IPS-18c (cell line): Measurements from ENCODE around the gene PCDHB7.
"Not testable (repeated sequence)": the region's sequence is repeated elsewhere in the genome, so short reads cannot be mapped to it uniquely, and the experiment has no call there.

Source experiments
- H3K4me3 ChIP-seq: 2 replicates; pipeline ENCODE4 v1.7.0; 2013; ENCODE audit warnings: low read depth, mild to moderate bottlenecking, low read length, moderate library complexity; ENCODE audit not compliant: insufficient read depth
- H3K9me3 ChIP-seq: one replicate; pipeline ENCODE4 v1.6.1; 2013; ENCODE audit warnings: mild to moderate bottlenecking, low read length, moderate library complexity; ENCODE audit not compliant: control insufficient read depth, insufficient read depth

PCDHB7 gene

DNA sequence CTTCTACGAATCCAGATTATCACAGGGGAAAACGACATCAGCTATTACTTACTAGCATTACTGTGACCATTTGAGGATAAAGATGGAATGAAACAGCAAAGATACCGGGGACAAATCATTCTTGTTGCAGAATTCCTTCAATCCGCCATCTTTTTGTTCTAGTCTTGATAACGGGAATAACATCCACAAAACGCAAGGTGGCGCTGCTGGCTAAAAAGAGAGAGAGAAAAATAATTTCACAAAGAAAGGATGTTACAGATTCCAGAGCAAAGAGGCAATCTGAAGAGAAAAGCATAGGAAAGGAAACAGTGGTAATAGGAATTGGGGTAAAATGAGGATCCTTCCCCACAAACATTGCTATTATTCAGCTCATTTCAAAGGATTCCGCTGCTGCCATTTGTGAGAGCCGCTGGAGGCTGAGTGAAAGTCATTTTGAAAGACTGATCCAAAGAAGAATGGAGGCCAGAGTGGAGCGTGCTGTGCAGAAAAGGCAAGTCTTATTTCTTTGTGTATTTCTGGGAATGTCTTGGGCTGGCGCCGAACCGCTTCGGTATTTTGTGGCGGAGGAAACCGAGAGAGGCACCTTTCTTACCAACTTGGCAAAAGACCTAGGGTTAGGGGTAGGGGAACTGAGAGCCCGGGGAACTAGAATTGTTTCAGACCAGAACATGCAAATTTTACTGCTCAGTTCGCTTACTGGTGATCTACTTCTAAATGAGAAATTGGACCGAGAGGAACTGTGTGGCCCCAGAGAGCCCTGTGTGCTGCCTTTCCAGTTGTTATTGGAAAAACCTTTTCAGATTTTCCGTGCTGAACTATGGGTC, at the start of gene PCDHB7:
TSS of gene PCDHB7 (plus strand) at position 264 of the 824 bp plus-strand sequence. CDS start at position 456, 192 bp downstream.
- peaks cover 7% of the 10 kb centered on the region for H3K9me3 ChIP-seq
- no peak within 1 kb of the TSS for H3K4me3 ChIP-seq

DNA sequence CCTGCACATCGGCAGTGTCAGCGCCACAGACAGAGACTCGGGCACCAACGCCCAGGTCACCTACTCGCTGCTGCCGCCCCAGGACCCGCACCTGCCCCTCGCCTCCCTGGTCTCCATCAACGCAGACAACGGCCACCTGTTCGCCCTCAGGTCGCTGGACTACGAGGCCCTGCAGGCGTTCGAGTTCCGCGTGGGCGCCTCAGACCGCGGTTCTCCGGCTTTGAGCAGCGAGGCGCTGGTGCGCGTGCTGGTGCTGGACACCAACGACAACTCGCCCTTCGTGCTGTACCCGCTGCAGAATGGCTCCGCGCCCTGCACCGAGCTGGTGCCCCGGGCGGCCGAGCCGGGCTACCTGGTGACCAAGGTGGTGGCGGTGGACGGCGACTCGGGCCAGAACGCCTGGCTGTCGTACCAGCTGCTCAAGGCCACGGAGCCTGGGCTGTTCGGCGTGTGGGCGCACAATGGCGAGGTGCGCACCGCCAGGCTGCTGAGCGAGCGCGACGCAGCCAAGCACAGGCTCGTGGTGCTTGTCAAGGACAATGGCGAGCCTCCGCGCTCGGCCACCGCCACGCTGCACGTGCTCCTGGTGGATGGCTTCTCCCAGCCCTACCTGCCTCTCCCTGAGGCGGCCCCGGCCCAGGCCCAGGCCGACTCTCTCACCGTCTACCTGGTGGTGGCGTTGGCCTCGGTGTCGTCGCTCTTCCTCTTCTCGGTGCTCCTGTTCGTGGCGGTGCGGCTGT, 48.9 kb upstream of the PCDHB7 start:
- not testable (repeated sequence) for H3K4me3 ChIP-seq, H3K9me3 ChIP-seq

DNA sequence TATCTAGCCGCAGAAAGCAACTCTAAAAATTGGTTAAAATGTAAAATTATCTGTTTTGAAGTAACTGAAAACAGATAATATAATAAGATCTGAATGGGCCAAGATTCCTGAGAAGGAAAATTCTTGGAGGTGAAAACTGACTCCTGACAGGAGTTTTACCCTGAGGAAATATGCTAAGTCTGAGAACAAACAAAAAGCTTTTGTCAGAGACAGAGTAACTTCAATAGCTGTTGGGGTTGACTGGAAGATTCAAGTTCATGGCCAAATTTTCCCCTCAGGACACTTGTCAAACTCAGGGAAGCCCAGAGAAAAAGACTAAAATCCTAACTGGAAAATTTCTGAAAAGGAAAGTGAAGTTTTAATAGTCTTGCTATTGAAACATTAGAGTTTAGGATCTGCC, 45.1 kb upstream of the PCDHB7 start:
- Histone ChIP-seq H3K4me3 (no peak overlapping the region), H3K9me3 (peaks cover 3% of the 10 kb centered on the region)

DNA sequence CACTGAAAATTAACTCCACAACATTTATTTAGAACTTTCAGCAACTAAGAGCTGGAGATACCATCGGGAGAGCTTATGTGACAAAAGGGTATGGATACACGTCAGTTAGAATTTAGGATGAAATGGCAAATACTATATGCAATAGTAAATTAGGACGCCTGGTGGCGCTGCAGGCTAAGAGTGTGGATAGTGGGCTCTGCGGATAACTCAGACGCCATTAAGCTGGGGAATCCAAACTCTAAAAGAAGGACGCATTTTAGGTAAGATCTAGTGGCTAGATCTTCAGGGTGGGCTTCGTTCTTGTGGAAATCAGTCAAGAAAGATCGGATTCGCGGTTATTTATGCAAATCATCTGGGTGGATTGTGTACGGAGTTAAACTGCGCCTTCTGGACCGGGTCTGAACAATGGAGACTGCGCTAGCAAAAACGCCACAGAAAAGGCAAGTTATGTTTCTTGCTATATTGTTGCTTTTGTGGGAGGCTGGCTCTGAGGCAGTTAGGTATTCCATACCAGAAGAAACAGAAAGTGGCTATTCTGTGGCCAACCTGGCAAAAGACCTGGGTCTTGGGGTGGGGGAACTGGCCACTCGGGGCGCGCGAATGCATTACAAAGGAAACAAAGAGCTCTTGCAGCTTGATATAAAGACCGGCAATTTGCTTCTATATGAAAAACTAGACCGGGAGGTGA, 37.3 kb upstream of the PCDHB7 start, which contains the start of gene PCDHB5:
TSS of gene PCDHB5 (plus strand) at position 177 of the 688 bp plus-strand sequence. CDS start at position 406, 229 bp downstream.
- Histone ChIP-seq H3K4me3 (peak within 1 kb of the TSS; percentile 32; the same call in 1 of the 2 replicates), H3K9me3 (peaks cover 7% of the 10 kb centered on the region)

DNA sequence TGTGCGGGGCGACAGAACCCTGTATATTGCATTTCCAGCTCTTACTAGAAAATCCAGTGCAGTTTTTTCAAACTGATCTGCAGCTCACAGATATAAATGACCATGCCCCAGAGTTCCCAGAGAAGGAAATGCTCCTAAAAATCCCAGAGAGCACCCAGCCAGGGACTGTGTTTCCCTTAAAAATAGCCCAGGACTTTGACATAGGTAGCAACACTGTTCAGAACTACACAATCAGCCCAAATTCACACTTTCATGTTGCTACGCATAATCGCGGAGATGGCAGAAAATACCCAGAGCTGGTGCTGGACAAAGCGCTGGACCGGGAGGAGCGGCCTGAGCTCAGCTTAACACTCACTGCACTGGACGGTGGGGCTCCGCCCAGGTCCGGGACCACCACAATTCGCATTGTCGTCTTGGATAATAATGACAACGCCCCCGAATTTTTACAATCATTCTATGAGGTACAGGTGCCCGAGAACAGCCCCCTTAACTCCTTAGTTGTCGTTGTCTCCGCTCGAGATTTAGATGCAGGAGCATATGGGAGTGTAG, 36.7 kb upstream of the PCDHB7 start:
- peak overlapping the region; percentile 32; the same call in 1 of the 2 replicates for H3K4me3 ChIP-seq
- peaks cover 7% of the 10 kb centered on the region for H3K9me3 ChIP-seq

DNA sequence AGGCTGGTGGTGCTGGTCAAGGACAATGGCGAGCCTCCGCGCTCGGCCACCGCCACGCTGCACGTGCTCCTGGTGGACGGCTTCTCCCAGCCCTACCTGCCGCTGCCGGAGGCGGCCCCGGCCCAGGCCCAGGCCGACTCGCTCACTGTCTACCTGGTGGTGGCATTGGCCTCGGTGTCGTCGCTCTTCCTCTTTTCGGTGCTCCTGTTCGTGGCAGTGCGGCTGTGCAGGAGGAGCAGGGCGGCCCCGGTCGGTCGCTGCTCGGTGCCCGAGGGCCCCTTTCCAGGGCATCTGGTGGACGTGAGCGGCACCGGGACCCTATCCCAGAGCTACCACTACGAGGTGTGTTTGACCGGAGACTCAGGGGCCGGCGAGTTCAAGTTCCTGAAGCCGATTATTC, 35.1 kb upstream of the PCDHB7 start:
- H3K9me3 ChIP-seq, H3K4me3 ChIP-seq: not testable (repeated sequence)

DNA sequence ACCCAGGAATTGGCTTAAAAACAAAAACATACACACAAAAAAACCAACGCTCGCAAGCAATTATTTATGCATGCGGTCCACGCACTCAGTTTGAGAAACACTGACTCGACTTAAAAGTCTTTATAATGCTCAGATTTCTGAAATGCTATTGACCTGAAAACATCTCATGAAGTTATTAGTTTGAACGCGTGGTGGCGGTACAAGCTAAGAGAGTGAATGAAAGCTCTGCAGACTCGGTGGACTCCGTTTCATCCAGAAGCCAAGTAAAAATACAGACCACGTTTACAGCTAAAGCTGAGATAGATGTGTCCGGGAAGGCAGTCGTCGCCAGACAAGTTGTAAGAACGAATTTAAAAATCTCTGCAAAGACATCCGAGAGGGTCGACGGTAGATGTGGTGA, 22.6 kb upstream of the PCDHB7 start, which contains the start of gene PCDHB6:
TSS of gene PCDHB6 (plus strand) at position 246 of the 400 bp plus-strand sequence. CDS start 201 bp downstream, outside the sequence.
- Histone ChIP-seq H3K9me3 (peaks cover 2% of the 10 kb centered on the region), H3K4me3 (no peak within 1 kb of the TSS)

DNA sequence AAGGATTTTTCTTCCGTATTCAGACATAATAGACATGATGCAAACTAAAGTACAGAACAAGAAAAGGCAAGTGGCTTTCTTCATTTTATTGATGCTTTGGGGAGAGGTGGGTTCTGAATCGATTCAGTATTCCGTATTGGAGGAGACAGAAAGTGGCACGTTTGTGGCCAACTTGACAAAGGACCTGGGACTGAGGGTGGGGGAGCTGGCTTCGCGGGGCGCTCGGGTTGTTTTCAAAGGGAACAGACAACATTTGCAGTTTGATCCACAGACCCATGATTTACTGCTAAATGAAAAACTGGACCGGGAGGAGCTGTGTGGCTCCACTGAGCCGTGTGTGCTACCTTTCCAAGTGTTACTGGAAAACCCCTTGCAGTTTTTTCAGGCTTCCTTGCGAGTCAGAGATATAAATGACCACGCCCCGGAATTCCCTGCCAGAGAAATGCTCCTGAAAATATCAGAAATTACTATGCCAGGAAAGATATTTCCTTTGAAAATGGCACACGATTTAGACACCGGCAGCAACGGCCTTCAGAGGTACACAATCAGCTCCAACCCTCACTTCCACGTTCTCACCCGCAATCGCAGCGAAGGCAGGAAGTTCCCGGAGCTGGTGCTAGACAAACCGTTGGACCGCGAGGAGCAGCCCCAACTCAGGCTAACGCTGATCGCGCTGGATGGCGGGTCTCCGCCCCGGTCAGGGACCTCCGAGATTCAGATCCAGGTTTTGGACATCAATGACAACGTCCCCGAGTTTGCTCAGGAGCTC, 22.0 kb upstream of the PCDHB7 start:
- Histone ChIP-seq H3K4me3 (no peak overlapping the region), H3K9me3 (peaks cover 2% of the 10 kb centered on the region)

DNA sequence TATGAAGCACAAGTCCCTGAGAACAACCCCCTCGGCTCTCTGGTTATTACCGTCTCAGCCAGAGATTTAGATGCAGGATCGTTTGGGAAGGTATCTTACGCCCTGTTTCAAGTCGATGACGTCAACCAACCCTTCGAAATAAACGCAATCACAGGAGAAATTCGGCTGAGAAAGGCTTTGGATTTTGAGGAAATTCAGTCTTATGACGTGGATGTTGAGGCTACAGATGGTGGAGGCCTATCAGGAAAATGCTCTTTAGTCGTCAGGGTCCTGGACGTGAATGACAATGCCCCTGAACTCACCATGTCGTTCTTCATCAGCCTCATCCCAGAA, 21.5 kb upstream of the PCDHB7 start:
- no peak overlapping the region for H3K4me3 ChIP-seq

DNA sequence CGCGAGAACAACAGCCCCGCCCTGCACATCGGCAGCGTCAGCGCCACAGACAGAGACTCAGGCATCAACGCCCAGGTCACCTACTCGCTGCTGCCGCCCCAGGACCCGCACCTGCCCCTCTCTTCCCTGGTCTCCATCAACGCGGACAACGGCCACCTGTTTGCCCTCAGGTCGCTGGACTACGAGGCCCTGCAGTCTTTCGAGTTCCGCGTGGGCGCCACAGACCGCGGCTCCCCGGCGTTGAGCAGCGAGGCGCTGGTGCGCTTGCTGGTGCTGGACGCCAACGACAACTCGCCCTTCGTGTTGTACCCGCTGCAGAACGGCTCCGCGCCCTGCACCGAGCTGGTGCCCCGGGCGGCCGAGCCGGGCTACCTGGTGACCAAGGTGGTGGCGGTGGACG, 20.8 kb upstream of the PCDHB7 start:
- not testable (repeated sequence) for H3K9me3 ChIP-seq

More for the DNA sequence above, 21.5 kb upstream of the PCDHB7 start:
- H3K9me3 ChIP-seq, result peaks cover 2% of the 10 kb centered on the region

DNA sequence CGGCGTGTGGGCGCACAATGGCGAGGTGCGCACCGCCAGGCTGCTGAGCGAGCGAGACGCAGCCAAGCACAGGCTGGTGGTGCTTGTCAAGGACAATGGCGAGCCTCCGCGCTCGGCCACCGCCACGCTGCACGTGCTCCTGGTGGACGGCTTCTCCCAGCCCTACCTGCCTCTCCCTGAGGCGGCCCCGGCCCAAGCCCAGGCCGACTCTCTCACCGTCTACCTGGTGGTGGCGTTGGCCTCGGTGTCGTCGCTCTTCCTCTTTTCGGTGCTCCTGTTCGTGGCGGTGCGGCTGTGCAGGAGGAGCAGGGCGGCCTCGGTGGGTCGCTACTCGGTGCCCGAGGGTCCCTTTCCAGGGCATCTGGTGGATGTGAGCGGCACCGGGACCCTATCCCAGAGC, 20.3 kb upstream of the PCDHB7 start:
- not testable (repeated sequence) for H3K9me3 ChIP-seq, H3K4me3 ChIP-seq

More for the DNA sequence above, 20.8 kb upstream of the PCDHB7 start:
- H3K4me3 ChIP-seq, result not testable (repeated sequence)

DNA sequence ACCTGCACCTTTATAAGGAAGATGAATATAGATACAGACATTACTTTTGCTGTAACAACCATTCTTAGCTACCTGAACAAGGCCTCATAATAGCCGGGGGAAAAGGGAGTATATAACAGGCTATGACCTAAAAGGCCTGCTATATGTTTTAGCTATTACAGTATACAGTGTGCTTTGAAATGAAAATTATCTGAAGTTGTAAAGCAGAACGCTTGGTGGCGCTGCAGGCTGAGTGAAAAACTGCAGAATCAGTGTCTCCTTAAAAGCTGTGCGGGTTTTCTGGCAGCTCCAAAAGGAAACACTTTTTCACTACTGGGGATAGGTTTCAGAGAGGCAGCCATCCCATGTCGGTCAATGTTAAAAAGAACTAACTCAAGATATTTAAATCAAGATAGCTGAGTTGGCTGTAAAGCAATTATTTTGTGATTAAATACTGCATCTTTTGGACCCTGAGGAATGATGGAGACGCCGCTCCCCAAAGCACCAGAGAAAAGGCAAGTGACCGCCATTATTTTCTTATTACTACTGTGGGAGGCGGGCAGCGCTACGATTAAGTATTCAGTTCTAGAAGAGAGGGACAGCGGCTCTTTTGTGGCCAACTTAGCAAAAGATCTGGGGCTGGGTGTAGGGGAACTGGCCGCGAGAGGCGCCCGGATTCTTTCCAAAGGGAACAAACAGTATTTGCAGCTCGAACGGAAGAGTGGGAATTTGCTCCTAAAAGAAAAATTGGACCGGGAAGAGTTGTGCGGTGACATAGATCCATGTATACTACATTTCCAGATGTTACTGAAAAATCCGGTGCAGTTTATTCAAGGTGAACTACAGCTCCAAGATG, 16.7 kb upstream of the PCDHB7 start:
- Histone ChIP-seq H3K9me3 (no peaks in the 10 kb centered on the region), H3K4me3 (no peak overlapping the region; the same call in 1 of the 2 replicates)

DNA sequence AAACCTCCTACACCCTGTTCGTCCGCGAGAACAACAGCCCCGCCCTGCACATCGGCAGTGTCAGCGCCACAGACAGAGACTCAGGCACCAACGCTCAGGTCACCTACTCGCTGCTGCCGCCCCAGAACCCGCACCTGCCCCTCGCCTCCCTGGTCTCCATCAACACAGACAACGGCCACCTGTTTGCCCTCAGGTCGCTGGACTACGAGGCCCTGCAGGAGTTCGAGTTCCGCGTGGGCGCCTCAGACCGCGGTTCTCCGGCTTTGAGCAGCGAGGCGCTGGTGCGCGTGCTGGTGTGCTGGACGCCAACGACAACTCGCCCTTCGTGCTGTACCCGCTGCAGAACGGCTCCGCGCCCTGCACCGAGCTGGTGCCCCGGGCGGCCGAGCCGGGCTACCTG, 15.1 kb upstream of the PCDHB7 start:
- not testable (repeated sequence) for H3K9me3 ChIP-seq, H3K4me3 ChIP-seq

DNA sequence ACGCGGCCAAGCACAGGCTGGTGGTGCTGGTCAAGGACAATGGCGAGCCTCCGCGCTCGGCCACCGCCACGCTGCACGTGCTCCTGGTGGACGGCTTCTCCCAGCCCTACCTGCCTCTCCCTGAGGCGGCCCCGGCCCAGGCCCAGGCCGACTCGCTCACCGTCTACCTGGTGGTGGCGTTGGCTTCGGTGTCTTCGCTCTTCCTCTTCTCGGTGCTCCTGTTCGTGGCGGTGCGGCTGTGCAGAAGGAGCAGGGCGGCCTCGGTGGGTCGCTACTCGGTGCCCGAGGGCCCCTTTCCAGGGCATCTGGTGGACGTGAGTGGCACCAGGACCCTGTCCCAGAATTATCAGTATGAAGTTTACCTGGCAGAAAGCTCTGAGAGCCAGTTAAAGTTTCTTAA, 14.5 kb upstream of the PCDHB7 start:
- H3K4me3 ChIP-seq, H3K9me3 ChIP-seq: not testable (repeated sequence)

DNA sequence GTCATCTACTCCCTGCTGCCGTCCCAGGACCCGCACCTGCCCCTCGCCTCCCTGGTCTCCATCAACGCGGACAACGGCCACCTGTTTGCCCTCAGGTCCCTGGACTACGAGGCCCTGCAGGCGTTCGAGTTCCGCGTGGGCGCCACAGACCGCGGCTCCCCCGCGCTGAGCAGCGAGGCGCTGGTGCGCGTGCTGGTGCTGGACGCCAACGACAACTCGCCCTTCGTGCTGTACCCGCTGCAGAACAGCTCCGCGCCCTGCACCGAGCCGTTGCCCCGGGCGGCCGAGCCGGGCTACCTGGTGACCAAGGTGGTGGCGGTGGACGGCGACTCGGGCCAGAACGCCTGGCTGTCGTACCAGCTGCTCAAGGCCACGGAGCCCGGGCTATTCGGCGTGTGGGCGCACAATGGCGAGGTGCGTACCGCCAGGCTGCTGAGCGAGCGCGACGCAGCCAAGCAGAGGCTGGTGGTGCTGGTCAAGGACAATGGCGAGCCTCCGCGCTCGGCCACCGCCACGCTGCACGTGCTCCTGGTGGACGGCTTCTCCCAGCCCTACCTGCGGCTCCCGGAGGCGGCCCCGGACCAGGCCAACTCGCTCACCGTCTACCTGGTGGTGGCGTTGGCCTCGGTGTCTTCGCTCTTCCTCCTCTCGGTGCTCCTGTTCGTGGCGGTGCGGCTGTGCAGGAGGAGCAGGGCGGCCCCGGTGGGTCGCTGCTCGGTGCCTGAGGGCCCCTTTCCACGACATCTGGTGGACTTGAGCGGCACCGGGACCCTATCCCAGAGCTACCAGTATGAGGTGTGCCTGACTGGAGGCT, 2.1 kb downstream of the PCDHB7 start:
- not testable (repeated sequence) for H3K4me3 ChIP-seq, H3K9me3 ChIP-seq
